HG02759 (cell line): ENCODE results near the gene RHOBTB1.

Source experiments
- ATAC-seq: cut with Tn5 transposase; IDR thresholded peaks from one replicate; pipeline ENCODE4 v1.9.1; 2021; ENCODE audit warnings: mild to moderate bottlenecking, moderate library complexity; ENCODE audit not compliant: unreplicated experiment

RHOBTB1 gene

GRCh38 chr10:60942134-60942787, 1.7 kb downstream of the RHOBTB1 start:
- no peak for ATAC-seq

DNA sequence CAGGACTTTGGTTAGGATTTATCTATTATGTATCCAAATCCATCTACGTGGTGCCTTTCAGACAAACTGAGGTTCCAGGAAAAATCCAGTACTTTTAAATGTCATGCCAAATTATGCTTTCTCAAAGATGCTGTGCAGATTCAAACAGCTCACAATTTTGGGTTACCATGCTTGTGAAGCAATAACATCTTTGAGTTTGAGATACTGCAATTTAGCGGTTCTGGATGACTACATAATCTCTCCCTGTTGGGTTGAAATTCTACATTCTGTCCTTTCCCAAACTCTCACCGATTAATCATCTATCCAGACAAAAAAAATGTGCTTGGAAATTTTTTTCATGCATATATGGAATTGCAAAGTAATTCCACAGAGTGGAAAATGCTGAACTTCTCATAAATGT, 3.5 kb downstream of the RHOBTB1 start:
- ATAC-seq, result no peak

DNA sequence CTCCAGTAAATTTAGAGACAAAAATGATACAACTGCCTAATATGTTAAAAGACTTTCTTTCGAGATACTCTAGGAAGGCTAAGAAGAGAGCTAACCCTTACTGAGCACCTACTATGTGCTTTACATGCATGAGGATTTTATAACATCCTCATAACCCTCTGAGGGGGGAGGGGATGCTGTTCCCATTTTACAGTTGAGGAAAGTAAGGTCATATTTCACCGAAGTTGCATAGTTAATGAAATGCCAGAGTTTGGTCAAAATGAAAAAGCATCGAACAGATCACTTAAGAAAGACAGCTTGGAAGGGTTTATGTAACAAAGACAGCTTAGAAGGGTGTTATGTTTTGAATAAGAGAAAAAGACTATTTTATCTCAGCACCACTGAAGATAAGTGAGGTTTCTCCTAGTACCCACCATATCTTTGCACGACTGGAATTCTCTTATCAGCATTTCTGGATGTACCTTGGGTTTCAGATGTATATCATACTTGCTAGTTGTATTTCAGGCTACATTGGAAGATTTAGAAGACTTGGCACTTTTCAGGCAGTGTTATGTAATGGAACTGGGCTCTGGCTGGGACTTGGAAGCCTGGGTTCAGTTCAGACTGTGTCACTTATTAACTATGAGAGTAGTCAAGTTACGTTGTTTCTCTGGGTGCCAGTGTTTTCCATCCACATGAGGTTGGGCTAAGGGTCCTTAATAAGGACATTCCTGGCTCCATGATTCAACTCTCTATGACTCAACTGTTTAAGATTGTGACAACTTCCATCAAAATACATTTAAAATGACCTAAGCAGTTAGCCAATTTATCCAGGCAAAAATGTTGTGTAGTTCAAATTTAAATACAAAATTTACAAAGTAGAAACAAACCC, 6.0 kb downstream of the RHOBTB1 start:
- ATAC-seq, result no peak

GRCh38 chr10:60937022-60937421, 7.0 kb downstream of the RHOBTB1 start:
- ATAC-seq, result no peak

DNA sequence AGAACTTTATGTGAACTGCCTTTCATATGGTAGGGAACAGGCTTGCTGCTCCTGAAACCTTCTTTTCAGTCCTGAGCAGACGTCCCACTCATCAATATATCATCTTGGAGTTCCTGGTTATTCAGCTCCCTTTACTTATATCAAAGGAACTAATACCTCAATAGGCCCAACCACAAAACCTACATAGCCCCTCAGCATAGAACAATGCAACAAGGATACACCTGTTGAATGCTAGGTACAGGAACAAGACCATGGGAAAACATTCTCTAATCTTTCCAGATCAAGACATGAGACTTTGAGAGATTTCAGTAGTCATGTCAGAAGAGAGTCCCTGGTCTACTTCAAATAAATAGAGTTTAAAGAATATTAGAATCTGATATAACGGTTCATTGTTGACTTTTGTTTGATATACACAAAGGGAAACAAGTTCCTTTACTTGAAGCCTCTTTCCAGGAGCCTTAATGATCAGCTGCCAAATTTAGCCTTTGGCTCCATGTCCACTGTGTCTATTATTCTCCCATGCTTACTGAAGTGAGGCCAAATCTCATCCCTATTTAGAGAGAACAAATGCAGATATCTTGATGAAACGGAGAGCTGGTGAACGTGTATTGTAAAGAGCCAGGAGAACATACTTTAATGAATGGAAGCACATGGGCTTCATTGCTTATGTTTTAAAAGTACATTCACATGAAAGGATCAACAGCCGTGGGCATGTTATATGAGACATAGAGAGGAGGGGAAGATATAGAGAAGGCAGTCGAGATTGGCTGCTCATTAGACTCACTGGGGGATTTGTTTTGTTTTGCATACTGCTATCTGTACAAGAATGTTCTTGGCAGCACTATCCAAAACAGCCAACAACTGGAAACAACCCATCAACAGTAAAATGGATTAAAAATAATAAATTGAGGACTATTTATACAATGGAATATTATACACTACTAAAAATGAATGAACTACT, 9.5 kb downstream of the RHOBTB1 start:
- no peak for ATAC-seq

DNA sequence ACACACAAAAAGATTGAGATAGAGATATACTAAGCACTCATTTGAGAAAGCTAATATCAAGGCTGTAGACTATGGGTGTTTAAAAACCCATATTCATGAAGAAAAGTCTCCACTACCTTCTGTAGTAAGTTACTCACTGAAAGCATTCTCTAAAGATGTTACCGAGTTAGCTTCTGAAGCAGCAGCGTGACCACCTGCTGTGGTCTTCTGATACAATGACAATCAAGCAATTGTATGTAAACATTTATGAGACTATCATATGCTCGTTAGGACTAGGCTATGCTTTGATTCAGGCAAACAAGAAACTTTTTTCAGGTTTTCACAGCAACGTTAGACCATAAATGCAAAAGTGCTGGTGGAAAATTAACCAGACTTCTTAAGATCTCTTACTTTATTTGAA, 11.2 kb downstream of the RHOBTB1 start:
- no peak for ATAC-seq

GRCh38 chr10:60930237-60930636, 13.7 kb downstream of the RHOBTB1 start:
- no peak for ATAC-seq

- ATAC-seq, result no peak
Observed at GRCh38 chr10:60921633-60922032, 22.4 kb downstream of the RHOBTB1 start.

GRCh38 chr10:60920479-60920878, 23.5 kb downstream of the RHOBTB1 start:
- no peak for ATAC-seq

DNA sequence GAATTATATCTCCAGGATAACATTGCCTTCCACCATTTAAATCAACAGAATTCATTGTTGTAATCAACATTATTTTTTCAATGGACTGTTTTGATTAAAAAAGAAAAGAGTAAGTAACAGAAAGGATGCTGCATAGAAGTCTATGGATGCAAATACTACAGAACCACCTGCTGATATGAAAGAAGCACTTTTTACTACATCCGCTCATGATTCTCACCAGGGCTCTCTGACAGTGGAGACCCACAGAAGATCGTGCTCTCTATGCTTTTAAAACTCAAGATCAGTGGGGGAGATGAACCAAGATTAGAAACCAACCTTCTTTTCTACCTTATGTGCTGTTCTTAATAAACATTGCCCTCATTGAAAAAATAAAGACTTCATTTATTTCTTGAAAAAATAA, 24.4 kb downstream of the RHOBTB1 start:
- ATAC-seq, result no peak

GRCh38 chr10:60917331-60918280, 26.4 kb downstream of the RHOBTB1 start:
- ATAC-seq, result no peak

DNA sequence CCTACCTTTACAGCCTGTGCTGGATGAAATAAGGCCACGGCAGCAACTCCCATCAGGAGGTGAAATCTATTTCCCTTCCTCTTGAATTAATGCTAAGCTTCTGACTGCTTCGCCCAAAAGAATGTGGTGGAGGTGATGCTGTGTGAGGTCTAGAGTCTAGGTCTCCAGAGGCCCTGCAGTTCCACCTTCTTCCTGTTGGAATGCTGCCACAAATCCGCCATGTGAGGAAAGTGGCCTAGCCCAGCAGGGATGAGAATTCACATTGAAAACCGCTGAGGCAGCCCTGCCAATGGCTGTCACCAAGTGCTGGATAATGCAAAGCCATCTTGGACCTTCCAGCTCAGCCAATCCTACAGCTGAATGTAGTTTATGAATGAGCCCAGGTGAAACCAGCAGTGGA, 28.0 kb downstream of the RHOBTB1 start:
- ATAC-seq, result no peak

DNA sequence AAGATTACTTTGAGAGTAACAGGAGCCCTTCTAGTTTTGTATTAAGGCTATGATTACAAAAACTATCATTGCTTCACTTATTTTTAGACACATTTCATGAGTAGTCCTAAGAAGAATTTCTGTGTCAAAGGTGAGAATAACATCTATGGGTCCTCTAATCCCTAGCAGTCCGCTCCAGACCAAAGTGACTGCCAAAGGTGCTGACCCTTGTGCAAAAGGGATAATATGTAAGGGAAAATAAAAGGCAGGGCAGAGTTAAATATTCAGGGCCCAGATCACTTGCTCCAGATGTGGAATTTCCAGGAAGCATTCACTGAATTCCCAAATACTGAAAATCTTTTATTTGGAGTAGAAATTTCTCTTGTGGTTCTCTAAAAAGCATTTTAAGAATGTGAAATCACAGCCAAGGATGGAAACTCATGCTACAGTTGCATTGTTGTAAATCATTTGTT, 29.3 kb downstream of the RHOBTB1 start:
- ATAC-seq, result no peak

DNA sequence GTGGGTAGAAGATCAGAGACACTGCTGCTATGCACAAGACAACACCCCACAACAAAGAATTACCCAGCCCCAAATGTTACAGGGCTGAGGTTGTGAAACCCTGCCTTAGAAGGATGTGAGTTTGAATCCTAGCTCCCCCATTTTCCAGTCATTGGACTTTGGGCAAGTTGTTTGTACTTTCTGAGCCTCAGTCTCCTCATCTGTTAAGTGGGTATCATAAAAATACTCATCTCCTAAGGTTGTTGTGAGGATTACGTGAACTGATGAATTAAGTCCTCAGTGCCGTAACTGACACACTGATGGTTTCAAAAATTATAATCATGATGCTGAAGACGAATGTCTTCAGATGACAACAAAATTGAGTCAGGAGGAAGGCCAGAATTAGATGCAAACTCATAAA, 30.3 kb downstream of the RHOBTB1 start:
- no peak for ATAC-seq

DNA sequence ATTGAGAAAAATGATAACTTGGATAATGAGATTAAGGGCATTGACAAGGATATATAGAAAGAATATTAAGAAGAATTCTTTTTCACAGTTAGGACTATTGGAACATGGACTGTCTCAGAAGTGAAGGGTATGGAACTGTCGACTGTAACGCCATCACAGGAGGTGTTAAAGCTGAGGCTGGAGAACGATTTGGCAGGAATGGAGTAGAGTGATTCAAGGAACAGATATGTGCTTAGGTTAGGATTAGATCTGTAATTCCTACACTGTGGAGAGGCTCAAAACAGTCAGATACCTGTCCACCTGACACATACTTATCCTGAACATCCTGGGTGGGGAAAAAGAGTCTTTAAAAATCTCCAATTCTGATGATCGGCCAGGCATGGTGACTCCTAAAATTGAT, 30.9 kb downstream of the RHOBTB1 start:
- ATAC-seq, result no peak

- ATAC-seq, result no peak
Observed at GRCh38 chr10:60911715-60912114, 32.3 kb downstream of the RHOBTB1 start.

DNA sequence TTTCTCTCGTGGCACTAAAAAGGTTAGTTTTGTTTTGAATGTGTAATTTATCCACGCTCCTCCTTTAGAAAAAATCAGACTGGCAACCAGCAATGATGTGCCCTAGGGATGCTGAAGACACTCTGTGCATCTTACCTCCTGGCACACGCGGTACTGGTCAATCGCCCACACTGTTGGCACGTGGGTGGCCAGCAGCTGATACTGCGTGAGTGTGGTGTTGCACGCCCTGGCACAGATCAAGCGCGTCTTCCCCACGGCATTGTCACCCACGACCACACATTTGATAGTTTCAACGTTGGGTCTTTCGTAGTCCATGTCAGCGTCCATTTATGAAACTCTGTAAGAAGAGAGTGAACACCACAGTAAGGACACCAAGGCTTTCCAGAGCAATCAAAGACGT, 32.8 kb downstream of the RHOBTB1 start:
- ATAC-seq, result no peak

DNA sequence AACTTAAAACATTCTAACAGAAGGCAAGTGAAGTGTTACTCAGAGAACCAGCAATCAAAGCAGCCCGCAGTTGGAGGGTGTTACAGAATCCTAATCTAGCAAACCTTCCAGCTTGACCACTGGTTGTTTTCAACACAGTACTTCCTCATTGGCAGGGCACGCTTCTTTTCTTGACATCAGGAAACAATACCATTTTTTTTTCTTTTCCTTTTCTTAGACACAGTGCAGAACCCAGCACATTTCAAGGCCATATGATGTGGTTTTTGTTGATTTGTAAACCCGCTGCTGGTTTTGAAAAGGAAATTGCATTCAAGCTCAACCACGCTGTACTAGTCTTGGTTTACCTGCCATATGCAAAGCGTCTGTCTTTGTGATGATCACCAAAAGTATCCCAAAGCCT, 33.4 kb downstream of the RHOBTB1 start:
- no peak for ATAC-seq

GRCh38 chr10:60908896-60909295, 35.1 kb downstream of the RHOBTB1 start:
- no peak for ATAC-seq

DNA sequence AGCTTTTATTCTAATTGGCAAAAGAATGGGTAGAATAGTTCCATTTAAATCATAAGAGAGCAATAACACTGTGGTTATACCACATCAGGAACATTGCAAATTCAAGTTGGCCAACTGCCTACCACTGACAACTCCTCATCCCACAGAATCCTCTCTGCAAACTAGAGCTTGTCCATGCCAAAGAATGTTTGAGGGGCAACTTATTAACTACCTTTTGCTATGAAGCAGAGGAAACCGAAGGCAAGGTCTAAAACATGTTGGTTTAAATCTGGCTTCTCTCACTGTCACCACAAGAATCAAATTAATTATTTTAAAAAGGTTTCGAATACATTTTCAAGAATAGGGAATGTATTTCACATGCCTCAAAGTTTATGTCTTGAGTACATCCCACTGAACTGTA, 36.0 kb downstream of the RHOBTB1 start:
- no peak for ATAC-seq
